ENCODE measurements around the gene CDKL2.

- TF ChIP-seq CTCF (IDR thresholded peaks at IDR 0.05), result no peak
- TF ChIP-seq POLR2A (IDR thresholded peaks at IDR 0.05), result no peak
- TF ChIP-seq EP300 (IDR thresholded peaks at IDR 0.05), result no peak
Observed at GRCh38 chr4:75549019-75549418, 81.3 kb downstream of the CDKL2 start.
